ENCODE data around the gene TTLL5. TPM values are rescaled to one million over a fixed set of nuclear protein-coding genes. Genes with fewer than 3 reads are reported as not detected.
A peak's percentile ranks its signal among the peaks of the same experiment; 100 is the strongest.

The TTLL5 gene
- polyA plus RNA-seq, 1 of the 3 experiments (the other 2 are of a cell fraction): 9.6 TPM

DNA sequence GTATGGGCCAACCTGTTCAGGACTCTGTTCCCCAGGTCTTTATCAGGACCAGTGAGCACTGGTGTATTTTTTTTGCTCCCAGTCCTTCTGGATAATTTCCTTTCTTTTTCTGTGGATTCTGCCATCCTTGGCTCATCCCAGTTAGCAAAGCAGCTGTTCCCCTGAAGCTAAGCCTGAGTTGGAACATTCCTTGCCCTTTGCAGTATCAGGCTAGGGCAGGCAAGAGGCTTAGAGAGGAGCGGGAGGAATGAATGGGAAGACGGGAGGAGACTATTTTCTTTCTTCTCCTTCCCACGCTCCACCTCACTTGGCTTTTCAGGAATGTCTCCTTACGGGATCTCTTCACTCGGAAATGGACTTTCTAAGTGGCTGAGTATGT lies 29.6 kb upstream of the TTLL5 start (continued):
- TF ChIP-seq, protein P1, sequence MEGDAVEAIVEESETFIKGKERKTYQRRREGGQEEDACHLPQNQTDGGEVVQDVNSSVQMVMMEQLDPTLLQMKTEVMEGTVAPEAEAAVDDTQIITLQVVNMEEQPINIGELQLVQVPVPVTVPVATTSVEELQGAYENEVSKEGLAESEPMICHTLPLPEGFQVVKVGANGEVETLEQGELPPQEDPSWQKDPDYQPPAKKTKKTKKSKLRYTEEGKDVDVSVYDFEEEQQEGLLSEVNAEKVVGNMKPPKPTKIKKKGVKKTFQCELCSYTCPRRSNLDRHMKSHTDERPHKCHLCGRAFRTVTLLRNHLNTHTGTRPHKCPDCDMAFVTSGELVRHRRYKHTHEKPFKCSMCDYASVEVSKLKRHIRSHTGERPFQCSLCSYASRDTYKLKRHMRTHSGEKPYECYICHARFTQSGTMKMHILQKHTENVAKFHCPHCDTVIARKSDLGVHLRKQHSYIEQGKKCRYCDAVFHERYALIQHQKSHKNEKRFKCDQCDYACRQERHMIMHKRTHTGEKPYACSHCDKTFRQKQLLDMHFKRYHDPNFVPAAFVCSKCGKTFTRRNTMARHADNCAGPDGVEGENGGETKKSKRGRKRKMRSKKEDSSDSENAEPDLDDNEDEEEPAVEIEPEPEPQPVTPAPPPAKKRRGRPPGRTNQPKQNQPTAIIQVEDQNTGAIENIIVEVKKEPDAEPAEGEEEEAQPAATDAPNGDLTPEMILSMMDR (IDR thresholded peaks at IDR 0.05): no peak
- TF ChIP-seq, protein P2, sequence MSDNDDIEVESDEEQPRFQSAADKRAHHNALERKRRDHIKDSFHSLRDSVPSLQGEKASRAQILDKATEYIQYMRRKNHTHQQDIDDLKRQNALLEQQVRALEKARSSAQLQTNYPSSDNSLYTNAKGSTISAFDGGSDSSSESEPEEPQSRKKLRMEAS (IDR thresholded peaks at IDR 0.05; ENCODE audit: low read depth): no peak
- TF ChIP-seq MEF2A (IDR thresholded peaks at IDR 0.05; ENCODE audit: borderline replicate concordance, low read depth) (no peak), SMC3 (IDR thresholded peaks at IDR 0.05; ENCODE audit: low read depth, low read length) (no peak), YY1 (IDR thresholded peaks at IDR 0.05; ENCODE audit: low read depth) (no peak), RXRA (IDR thresholded peaks at IDR 0.05; ENCODE audit: borderline replicate concordance, low read depth) (no peak), FOSL2 (IDR thresholded peaks at IDR 0.05; ENCODE audit: borderline replicate concordance, low read depth) (no peak)
- TF ChIP-seq, protein P3, sequence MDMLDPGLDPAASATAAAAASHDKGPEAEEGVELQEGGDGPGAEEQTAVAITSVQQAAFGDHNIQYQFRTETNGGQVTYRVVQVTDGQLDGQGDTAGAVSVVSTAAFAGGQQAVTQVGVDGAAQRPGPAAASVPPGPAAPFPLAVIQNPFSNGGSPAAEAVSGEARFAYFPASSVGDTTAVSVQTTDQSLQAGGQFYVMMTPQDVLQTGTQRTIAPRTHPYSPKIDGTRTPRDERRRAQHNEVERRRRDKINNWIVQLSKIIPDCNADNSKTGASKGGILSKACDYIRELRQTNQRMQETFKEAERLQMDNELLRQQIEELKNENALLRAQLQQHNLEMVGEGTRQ (IDR thresholded peaks at IDR 0.05; ENCODE audit: borderline replicate concordance, low read depth, low read length): no peak
- TF ChIP-seq, protein P4, sequence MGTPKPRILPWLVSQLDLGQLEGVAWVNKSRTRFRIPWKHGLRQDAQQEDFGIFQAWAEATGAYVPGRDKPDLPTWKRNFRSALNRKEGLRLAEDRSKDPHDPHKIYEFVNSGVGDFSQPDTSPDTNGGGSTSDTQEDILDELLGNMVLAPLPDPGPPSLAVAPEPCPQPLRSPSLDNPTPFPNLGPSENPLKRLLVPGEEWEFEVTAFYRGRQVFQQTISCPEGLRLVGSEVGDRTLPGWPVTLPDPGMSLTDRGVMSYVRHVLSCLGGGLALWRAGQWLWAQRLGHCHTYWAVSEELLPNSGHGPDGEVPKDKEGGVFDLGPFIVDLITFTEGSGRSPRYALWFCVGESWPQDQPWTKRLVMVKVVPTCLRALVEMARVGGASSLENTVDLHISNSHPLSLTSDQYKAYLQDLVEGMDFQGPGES (IDR thresholded peaks at IDR 0.05; ENCODE audit: low read depth, low read length): no peak

DNA sequence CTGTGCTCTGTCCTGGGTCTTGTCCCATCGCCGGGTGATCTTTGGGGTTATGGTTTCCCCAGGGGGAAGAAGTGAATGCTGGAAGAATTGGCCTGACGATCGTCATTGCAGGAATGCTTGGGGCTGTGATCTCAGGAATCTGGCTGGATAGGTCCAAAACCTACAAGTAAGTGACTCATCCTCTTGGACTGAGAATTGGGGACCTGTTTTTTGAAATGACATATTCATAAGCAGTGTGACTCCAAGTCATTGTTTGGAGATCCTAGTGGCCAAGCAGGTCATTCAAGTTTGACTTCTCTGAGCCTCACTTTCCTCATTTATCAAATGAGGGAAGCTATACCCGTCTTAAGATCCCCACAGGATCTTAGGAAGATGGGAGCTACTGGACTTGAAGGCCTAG lies 26.2 kb upstream of the TTLL5 start:
- Histone ChIP-seq H3K36me3 (replicated peaks in 1 of 2; ENCODE audit: control insufficient read depth in 1 of 2, insufficient read depth in 2 of 2, low read length in 1 of 2) (no peaks in the 10 kb centered on the region), H2AFZ (ENCODE audit: low read depth) (no peak overlapping the region), H3F3A (replicated peaks; ENCODE audit: insufficient read depth) (no peaks in the 10 kb centered on the region), H3K79me2 (ENCODE audit: insufficient read depth) (no peaks in the 10 kb centered on the region), H3K4me1 (ENCODE audit: control insufficient read depth in 1 of 2, insufficient read depth in 2 of 2, low read depth in 1 of 2, low read length in 1 of 2) (peaks cover 0 to 16% of the 10 kb centered on the region in 2 experiments; a peak in 2 of 4 replicates), H3K4me2 (no peak overlapping the region), H4K20me1 (ENCODE audit: insufficient read depth) (no peaks in the 10 kb centered on the region), H3K27me3 (ENCODE audit: insufficient read depth) (peaks cover 4% of the 10 kb centered on the region; the same call in 1 of the 2 replicates), H3K9me3 (no peaks in the 10 kb centered on the region), H3K9me2 (no peaks in the 10 kb centered on the region), H3K27ac (ENCODE audit: low read depth in 2 of 2, low read length in 1 of 2) (peak overlapping the region in 1 of 2 experiments; percentile 94; a peak in 1 of 4 replicates), H3K4me3 (ENCODE audit: low read depth in 2 of 2, low read length in 1 of 2) (no peak overlapping the region), H3K9ac (no peak overlapping the region)
- ChIA-PET POLR2A (no interaction called here), CTCF (interaction anchor here (0.6 to 5.2 kb wide), 6 partner anchors 8 to 73 kb away, joined by 3 to 41 read pairs (median 6); no protein-coding TSS in a partner anchor)
- TF ChIP-seq, protein P4 (IDR thresholded peaks at IDR 0.05; ENCODE audit: low read depth, low read length): no peak
- no peak for TF ChIP-seq CHD2 (IDR thresholded peaks at IDR 0.05; ENCODE audit: low read length, partially characterized antibody)
- TF ChIP-seq, protein P5, sequence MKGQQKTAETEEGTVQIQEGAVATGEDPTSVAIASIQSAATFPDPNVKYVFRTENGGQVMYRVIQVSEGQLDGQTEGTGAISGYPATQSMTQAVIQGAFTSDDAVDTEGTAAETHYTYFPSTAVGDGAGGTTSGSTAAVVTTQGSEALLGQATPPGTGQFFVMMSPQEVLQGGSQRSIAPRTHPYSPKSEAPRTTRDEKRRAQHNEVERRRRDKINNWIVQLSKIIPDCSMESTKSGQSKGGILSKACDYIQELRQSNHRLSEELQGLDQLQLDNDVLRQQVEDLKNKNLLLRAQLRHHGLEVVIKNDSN (IDR thresholded peaks at IDR 0.05; ENCODE audit: borderline replicate concordance, low read depth): no peak
- no peak for TF ChIP-seq ELF1 (IDR thresholded peaks at IDR 0.05)
- 75% methylated on average over 5 of the region's 5 CpGs for WGBS (ENCODE audit: low lambda C conversion rate)
- DNase-seq: no peak

Data from SK-N-SH (cell line).